Progenitor cell of endocrine pancreas (in vitro differentiated cells): ENCODE measurements around the gene IDUA. TPM values are rescaled to one million over a fixed set of nuclear protein-coding genes. Genes with fewer than 3 reads are reported as not detected.

Experiments used
- DNase-seq: peaks from one replicate; pipeline ENCODE4 v3.0.0; 2021; ENCODE audit warnings: low spot score; ENCODE audit not compliant: unreplicated experiment
- H3K27ac Mint-ChIP-seq: 2 replicates; pipeline ENCODE4 v1.8.0; 2021; ENCODE audit warnings: mild to moderate bottlenecking, moderate library complexity, mixed read lengths
- H3K27me3 Mint-ChIP-seq: 2 replicates; pipeline ENCODE4 v1.8.0; 2021; ENCODE audit warnings: mixed read lengths
- H3K36me3 Mint-ChIP-seq: 2 replicates; pipeline ENCODE4 v1.8.0; 2022; ENCODE audit warnings: mixed read lengths; ENCODE audit not compliant: insufficient read depth
- H3K4me1 Mint-ChIP-seq: 2 replicates; pipeline ENCODE4 v1.8.0; 2021; ENCODE audit warnings: low read depth, mixed read lengths
- H3K4me3 Mint-ChIP-seq: 2 replicates; pipeline ENCODE4 v1.8.0; 2021; ENCODE audit warnings: low read depth, mild to moderate bottlenecking, moderate library complexity, mixed read lengths
- H3K9me3 Mint-ChIP-seq: 2 replicates; pipeline ENCODE4 v1.8.0; 2021; ENCODE audit warnings: low read depth, mixed read lengths
- total RNA-seq: library from RNA; stranded (reverse); gene quantifications from 2 replicates; pipeline ENCODE4 v1.2.1, GENCODE V29; 2021
- TF ChIP-seq, protein P1 (sequence below): fragments of 200-600 bp; sonication (generic); IDR thresholded peaks from one replicate; pipeline ENCODE4 v1.5.0; 2021; ENCODE audit warnings: antibody characterized with exemption, mild to moderate bottlenecking; ENCODE audit not compliant: unreplicated experiment

IDUA gene
- total RNA-seq, 1 donor from 2014 or later = 87.0 TPM

DNA sequence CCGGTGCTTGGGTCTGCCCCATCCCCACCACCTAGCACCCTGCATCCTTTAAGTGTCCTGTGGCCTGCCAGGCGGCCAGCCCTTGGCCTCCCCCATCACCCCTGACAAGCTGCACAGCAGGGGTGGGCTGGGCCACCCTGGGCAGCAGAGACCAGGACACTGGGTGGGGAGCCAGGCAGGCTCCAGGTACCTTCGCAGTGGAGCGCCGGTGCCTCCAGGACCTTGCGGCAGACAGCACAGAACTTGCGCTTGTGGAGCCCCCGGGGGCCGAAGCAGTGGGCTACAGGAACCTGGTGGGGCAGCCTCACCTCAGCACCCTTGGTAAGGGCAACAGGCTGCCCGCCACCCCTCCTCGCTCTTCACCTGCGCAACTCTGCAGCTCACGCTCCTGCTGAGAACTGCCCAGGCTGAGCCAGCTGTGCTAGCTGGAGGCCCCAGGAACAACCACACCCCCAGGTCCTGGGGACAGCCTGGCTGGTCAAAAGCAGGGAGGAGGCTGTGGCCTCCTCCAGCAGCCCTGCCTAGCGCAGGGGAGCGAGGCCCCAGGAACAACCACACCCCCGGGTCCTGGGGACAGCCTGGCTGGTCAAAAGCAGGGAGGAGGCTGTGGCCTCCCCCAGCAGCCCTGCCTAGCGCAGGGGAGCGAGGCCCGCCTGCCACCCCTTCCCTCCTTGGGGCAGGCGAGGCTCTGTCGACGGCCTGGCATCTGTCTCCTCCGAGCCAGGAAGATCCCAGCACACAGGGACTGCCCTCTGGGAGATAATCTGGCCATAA lies 18.0 kb upstream of the IDUA start:
- TF ChIP-seq, protein P1, sequence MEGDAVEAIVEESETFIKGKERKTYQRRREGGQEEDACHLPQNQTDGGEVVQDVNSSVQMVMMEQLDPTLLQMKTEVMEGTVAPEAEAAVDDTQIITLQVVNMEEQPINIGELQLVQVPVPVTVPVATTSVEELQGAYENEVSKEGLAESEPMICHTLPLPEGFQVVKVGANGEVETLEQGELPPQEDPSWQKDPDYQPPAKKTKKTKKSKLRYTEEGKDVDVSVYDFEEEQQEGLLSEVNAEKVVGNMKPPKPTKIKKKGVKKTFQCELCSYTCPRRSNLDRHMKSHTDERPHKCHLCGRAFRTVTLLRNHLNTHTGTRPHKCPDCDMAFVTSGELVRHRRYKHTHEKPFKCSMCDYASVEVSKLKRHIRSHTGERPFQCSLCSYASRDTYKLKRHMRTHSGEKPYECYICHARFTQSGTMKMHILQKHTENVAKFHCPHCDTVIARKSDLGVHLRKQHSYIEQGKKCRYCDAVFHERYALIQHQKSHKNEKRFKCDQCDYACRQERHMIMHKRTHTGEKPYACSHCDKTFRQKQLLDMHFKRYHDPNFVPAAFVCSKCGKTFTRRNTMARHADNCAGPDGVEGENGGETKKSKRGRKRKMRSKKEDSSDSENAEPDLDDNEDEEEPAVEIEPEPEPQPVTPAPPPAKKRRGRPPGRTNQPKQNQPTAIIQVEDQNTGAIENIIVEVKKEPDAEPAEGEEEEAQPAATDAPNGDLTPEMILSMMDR = no peak
- Mint-ChIP-seq H3K27ac (no peak overlapping the region), H3K27me3 (peaks cover 4% of the 10 kb centered on the region), H3K4me1 (no peaks in the 10 kb centered on the region), H3K36me3 (peaks cover 1% of the 10 kb centered on the region), H3K9me3 (no peaks in the 10 kb centered on the region), H3K4me3 (no peak overlapping the region)
- no peak for DNase-seq

DNA sequence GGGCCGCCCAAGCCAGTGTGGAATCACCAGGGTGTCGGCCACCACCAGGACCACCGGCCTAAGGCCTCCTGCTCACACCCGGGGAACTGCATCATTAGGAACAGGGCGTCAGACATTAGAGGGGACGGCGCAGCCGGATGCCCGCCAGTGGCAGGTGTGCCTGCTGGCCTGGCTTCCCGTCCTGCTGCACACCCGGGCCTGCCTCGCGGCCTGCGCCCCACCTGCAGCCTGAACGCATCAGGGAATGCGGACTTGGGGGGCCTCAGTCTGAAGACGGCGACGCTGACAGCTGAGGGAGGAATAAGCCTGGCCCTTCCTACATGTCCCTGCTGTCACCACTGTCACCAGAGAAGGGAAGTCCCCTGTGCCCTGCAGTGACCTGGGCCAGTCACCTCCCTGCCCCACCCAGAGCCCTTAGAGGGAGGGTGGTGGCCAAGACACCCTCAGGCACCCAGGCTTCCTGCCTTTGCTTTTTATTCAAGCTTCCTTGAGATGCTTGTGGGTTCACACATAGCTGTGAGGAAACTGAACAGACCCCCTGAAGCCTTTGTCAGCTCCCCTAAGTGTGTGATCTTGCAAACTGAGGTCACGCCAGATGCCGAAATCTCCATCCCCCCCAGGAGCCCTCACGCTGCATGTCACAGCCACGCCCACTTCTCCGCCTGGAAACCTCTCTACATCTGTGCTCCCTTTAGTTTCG lies 16.6 kb upstream of the IDUA start:
- no peak overlapping the region for H3K4me3 Mint-ChIP-seq
- H3K27me3 Mint-ChIP-seq = peaks cover 4% of the 10 kb centered on the region
- H3K27ac Mint-ChIP-seq = no peak overlapping the region
- DNase-seq = no peak
- TF ChIP-seq, protein P1 = no peak
- H3K4me1 Mint-ChIP-seq = no peaks in the 10 kb centered on the region
- no peaks in the 10 kb centered on the region for H3K9me3 Mint-ChIP-seq
- peaks cover 1% of the 10 kb centered on the region for H3K36me3 Mint-ChIP-seq

DNA sequence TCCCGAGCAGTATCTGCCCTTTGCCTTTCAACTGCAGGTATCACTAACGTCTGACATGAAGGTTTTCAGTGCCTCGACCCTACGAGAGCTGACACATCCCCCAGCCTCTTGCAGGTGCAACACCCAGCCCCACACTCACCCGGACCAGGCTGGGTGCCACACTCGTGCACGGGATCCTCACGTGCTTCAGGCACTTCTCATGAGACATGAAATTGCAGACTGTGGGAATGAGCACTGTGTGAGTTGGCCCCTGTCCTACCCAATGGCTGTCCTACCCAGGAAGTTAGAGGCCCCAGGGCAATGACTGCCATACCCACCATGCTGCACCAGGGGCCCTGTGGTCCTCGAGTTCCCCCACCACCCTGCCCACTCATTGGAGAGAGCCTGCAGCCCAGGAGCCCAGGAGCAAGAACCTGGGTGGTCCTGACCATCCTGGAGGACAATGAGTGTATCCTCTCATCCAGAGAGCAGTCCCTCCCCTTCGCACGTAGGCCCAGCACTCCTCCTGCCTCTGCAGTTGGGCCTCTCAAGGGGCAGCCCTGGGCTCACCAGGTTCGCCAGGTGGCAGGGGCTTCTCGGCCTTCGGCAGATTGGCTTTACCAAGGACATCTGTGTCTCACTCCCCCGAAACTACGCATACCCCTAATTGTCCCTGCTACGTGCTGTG lies 15.9 kb upstream of the IDUA start:
- DNase-seq = no peak
- Mint-ChIP-seq H3K4me1 (no peaks in the 10 kb centered on the region), H3K27ac (no peak overlapping the region), H3K36me3 (peaks cover under 1% of the 10 kb centered on the region), H3K4me3 (no peak overlapping the region), H3K9me3 (no peaks in the 10 kb centered on the region), H3K27me3 (peaks cover 4% of the 10 kb centered on the region)
- TF ChIP-seq, protein P1 = no peak

DNA sequence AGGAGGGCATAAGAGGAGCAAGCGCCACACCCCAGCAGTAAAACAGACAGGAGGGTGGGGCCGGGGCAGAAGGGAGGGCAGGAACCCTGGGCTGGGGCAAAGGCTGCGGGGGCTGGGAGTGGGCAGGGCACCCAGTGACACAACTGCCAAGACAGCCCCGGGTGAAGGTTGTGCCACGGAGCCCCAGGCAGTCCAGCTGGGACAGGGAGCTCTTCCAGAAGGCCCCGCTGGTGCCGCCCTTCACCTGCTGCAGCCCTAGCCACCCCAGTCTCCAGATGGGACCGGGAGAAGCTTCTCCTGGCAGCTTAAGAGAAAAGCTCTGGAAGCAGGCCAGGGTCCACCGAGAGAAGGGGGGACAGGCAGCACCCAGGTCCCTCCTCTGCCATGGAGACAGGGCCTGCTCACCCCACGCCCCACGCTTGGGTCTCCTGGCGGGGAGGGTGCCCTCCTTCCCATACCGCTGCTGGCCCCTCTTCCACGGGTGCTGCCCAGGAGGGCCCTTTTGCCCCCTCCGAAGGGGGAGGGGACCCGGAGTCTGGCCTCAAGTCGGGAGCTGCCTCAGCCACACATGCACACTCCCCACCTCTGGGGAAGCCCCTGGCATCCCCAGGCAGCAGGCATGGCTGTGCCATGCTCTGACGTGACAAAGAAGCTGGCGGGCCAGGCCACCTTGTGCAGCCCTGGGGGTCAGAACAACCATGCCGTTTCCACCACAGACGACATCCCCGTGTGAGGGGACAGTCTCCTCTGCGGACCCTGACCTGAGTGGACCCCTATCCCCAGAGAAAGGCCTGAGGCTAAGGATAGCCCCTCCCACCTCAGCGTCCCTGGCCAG lies 15.0 kb upstream of the IDUA start:
- Mint-ChIP-seq H3K36me3 (no peaks in the 10 kb centered on the region), H3K9me3 (no peaks in the 10 kb centered on the region), H3K27me3 (peaks cover 4% of the 10 kb centered on the region), H3K4me1 (no peaks in the 10 kb centered on the region), H3K27ac (no peak overlapping the region), H3K4me3 (peak overlapping the region; percentile 56)
- TF ChIP-seq, protein P1 = no peak
- DNase-seq = no peak
